GM12892 (cell line): ENCODE measurements around the gene CD160.

Source experiments
- DNase-seq: peaks from one replicate; pipeline ENCODE4 v3.0.0; 2011; ENCODE audit not compliant: insufficient read length
- FAIRE-seq: peaks from 2 replicates; lab custom pipeline; 2011; peaks lifted over from hg19 to GRCh38; lab: Jason Lieb, UNC
- POLR2A ChIP-seq: IDR thresholded peaks from 2 replicates; pipeline ENCODE4 v1.6.1; 2011; ENCODE audit warnings: low read depth, low read length, control low read depth
- POLR2AphosphoS5 ChIP-seq: IDR thresholded peaks from 2 replicates; pipeline ENCODE4 v1.6.1; 2011; ENCODE audit warnings: low read depth, low read length, control low read depth
- TAF1 ChIP-seq: IDR thresholded peaks from 2 replicates; pipeline ENCODE4 v1.6.1; 2011; ENCODE audit warnings: low read depth, mild to moderate bottlenecking, control low read depth, low read length, borderline replicate concordance

CD160 gene

DNA sequence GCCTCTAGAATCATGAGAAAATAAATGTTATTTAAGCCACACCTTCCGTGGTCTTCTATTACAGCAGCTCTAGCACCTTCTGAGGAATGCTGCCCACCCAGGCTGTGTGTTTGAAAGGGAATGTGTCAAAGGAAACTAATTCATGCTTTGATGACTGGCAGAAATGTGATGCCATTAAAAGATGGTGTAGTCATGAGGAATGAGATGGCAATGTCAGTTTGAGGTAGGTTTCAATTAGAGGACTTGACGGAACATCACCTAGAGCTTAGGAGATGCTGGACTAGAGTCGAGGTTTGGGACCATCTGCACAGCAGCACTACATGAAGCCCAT is 22.7 kb upstream of the CD160 start:
- no peak for TF ChIP-seq TAF1
- FAIRE-seq (no peak), DNase-seq (no peak)

DNA sequence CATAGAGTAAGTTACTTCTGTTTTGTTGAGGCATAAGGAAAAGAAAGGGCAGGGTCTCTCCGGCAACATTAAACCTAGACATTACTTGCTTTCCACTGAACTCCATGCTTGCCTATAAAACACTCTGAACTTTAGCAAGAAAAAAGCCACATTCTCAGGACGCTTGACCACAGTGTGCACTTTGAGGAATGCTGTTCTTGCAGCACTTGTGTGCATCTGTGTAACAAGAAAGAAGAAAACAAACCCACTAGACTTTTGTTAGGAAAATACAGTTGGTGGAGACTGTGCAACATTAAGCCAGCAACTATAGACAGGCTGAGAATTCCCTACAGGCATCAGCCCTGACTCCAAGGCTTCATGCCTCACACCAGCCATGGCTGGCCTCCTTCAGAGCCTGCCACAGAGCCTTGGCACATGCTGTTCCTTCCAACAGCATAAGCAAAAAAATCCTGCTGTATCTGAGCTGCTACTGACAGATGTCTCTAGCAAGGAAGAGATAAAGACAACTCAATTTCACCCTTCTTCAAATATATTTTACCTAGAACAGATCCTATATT is 17.9 kb upstream of the CD160 start:
- FAIRE-seq = no peak
- TF ChIP-seq POLR2AphosphoS5 = no peak
- TF ChIP-seq POLR2A = no peak
- TF ChIP-seq TAF1 = no peak

DNA sequence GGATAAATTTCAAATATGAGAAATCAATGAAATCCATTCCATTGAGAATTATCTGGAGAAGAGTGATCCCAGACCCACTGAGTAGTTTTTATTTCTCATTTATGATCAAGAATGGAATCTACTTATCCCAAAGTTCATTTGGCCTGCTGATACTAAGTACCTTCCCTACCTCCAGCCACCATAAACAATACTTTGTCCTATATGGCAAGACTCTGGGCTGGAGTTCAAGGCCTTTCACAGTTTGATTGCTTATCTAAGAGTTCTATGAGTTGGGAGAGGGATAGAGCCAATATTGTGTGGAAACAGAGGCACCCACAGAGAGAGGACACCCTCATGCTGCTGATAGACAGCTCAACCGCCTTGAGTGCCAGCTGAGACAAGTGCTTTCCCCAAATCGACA is 17.2 kb upstream of the CD160 start:
- TF ChIP-seq POLR2AphosphoS5 (no peak), POLR2A (no peak), TAF1 (no peak)
- DNase-seq (no peak), FAIRE-seq (no peak)

More for the DNA sequence above, 17.9 kb upstream of the CD160 start:
- no peak for DNase-seq

DNA sequence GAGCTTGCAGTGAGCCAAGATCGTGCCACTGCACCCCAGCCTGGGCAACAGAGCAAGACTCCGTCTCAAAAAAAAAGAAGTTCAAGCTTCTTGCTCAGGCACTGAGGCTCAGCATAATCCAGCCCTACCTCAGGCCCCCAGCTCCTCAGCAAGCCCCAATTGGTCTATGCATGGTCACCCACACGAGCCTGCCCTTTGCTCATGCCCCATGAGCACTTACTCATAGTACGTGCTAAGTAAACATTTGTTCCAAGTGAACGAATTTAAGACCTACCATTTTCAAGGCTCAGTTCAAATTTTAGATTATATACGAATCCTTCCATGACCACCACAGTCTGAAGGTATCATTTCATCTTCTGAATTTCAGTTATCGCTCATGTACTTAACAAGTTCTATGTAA is 16.5 kb upstream of the CD160 start:
- DNase-seq (no peak), FAIRE-seq (no peak)
- TF ChIP-seq TAF1 = no peak
- TF ChIP-seq POLR2A = no peak
- TF ChIP-seq POLR2AphosphoS5 = no peak

DNA sequence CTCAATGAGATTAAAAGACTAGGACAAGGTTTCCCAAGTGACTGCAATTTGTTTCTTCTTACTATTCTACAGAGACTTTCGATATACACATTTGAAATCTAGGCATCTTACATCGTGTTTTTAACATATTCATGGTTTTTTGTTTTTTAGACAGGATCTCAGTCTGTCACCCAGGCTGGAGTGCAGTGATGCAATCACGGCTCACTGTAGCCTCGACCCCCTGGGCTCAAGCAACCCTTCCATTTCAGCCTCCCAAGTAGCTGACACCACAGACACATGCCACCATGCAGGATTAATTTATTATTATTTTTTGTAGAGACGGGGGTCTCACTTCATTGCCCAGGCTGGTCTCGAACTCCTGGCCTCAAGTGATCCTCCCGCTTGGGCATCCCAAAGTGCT is 13.7 kb upstream of the CD160 start:
- FAIRE-seq (no peak), DNase-seq (no peak)
- TF ChIP-seq TAF1 (no peak), POLR2A (no peak), POLR2AphosphoS5 (no peak)

DNA sequence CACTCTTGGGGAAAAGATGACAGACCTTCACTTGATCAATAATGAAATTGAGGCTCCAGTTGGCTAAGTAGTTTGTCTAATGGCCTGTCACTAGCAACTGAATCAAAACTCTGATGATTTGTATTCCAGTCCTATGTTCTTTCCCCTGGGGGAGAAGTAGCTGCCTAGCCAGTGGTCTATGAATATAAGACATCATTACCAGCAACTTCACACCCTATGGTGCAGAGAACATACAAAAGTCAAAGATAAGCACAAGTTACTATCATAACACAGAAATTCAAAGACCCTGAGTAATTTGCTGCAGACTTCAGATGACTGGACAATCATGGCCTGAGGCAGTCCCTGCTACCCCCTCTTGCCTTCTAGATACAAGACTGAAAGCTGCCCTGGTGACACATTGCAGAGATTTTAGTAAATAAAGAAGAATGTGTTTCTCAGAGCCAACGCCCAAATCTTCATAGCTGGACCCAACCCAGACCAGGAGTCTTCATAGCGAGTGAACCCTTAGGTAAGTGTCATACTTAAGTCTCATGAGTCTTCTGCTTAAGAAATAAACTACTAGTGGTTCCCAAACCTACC is 13.1 kb upstream of the CD160 start:
- TF ChIP-seq POLR2A (no peak), POLR2AphosphoS5 (no peak), TAF1 (no peak)
- no peak for DNase-seq
- no peak for FAIRE-seq

DNA sequence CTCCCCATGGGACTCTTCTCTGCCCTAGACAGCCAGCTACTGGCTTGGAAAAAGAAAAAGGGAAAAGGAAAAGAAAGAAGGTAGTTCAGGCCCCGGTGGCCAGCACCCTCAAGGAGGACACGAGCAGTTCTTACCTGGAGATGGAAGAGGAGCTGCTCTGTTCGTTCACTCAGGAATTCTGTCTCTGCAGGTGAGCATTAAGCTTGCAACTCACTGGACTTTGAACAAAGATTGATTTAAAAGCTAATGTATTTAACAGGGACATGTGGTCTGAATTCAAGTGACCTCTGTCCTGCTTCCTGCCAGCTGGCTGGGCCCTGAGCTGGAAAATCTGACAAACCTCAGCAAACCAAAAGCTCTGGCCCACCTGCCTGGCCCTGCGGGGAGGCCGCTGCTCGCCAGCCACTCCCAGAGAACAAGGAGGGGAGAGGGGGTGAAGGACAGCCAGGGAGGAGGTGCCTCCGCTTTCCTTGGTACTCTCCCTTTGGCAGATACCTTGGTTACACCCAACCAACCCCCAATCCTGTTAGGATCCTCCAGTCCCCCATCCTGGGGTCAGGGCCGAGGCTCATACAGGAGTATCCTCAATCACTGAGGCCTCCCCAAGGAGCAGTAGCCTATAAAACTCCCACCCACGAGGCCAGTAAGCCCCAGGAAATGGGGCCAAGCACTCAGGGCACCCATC is 12.0 kb upstream of the CD160 start, which contains the start of gene PDZK1:
Gene PDZK1 (minus strand): TSS at position 186 of the 685 bp plus-strand sequence. CDS start 19,347 bp downstream, outside the sequence.
- no peak for TF ChIP-seq POLR2AphosphoS5
- TF ChIP-seq POLR2A = no peak
- no peak for TF ChIP-seq TAF1
- FAIRE-seq (no peak), DNase-seq (no peak)

DNA sequence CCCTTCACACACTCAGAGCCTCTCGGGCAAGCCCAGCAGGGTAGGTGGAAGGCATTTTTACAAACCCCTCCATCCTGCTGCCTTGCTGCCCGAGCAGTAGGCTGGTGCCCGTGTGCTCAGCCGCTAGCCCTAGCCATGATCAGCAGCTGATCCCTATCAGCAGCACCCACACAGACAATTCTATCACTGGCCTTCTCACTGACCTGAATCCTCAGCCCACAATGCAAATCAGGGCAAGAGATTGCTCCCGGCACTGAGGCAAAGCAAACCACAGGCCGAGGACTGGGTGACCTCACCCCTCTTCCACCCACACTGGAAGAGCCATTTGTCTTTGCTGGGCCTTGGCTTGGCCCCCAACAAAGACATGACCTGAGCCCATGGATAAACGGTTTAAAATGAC is 11.2 kb upstream of the CD160 start:
- peak; percentile 9 for FAIRE-seq
- no peak for DNase-seq

GRCh38 chr1:145710291-145711027 is 8.8 kb upstream of the CD160 start:
- no peak for DNase-seq
- FAIRE-seq = no peak
- TF ChIP-seq POLR2A (no peak), POLR2AphosphoS5 (no peak), TAF1 (no peak)

More for the DNA sequence above, 11.2 kb upstream of the CD160 start:
- TF ChIP-seq POLR2AphosphoS5 (no peak), POLR2A (no peak)

GRCh38 chr1:145711213-145711651 is 8.1 kb upstream of the CD160 start:
- DNase-seq (no peak), FAIRE-seq (no peak)
- TF ChIP-seq POLR2A = no peak
- no peak for TF ChIP-seq POLR2AphosphoS5
- TF ChIP-seq TAF1 = no peak

GRCh38 chr1:145714524-145715111 is 4.7 kb upstream of the CD160 start:
- FAIRE-seq = no peak
- no peak for TF ChIP-seq POLR2A
- no peak for TF ChIP-seq POLR2AphosphoS5
- TF ChIP-seq TAF1 = no peak

More at GRCh38 chr1:145714524-145715111, 4.7 kb upstream of the CD160 start:
- no peak for DNase-seq
